Kidney capillary endothelial cell (primary cell): ENCODE results near the gene BEGAIN.

Source experiments
- DNase-seq: peaks from one replicate; pipeline ENCODE4 v3.0.0-alpha.2; 2018; ENCODE audit warnings: low spot score

BEGAIN gene

DNA sequence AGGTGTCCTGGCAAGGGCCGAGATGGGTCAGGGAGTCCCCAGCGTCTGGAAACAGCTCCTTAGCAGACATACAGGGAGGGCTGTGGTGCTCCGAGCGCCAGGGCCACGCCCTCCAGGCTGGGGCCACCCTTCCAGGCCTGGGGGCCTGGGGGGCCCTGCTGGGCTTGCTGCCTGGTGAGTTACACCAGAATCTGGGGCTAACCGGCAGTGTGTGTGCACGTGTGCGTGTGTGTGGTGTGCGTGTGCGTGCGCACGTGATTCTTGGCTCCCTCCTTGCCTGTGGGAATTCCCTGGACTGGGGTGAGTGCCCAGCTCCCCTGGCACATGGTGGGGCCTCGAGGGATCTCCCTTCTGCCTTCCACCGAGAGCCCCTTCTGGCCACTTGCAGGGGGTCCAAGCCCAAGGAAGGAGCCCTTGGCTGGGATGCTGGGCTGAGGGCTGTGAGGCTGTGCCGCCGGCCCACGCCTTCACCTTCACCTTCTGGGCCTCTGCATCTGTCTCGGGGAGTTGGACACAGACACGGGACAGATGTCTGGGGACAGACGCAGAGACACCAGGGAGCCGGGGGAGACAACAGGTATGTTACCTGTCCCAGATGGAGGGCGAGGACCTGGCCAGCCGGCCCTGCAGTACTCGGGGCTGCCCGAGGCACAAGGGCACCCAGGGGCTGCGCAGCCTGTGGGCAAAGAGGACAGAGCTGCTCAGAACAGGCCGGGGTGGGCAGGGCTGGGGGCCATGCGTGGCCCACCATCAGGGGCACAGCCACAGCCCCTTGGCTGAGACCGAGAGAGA, 37.2 kb downstream of the BEGAIN start:
- no peak for DNase-seq

DNA sequence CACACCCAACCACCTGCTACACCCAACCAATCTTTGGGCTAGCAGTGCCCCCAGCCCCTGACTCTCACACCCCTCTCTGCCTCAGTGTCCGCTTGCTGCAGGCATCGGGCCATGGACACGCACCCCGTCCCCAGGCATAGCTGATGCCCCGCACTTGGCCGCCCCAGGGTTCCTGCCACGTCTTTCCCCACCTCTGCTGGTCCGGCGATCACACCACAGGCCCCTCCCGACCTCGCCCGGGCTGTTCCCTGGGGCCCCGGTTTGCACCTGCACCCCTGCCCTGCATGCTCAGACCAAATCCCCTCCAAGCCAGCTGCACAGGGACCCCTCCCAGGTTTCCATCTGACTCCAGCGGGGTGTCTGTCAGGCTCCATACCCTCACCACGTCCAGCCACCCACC, 38.3 kb downstream of the BEGAIN start:
- DNase-seq: no peak

DNA sequence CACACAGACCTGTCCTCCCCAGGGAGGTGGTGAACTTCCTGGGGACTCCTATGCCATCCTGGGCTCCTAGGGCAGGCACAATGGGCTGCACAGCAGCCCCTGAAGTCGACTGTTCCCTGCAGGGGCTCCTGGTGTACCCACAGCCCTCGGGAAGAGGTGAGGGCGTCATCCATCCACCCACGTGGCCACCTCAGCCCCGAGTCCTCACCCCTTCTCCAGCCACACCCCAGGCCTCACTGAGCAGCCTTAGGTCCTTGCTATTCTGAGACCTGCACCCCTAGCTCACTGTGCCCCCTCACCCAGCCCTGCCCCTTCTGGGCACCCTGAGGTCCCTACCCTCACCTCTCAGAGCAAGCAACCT, 38.9 kb downstream of the BEGAIN start:
- no peak for DNase-seq

DNA sequence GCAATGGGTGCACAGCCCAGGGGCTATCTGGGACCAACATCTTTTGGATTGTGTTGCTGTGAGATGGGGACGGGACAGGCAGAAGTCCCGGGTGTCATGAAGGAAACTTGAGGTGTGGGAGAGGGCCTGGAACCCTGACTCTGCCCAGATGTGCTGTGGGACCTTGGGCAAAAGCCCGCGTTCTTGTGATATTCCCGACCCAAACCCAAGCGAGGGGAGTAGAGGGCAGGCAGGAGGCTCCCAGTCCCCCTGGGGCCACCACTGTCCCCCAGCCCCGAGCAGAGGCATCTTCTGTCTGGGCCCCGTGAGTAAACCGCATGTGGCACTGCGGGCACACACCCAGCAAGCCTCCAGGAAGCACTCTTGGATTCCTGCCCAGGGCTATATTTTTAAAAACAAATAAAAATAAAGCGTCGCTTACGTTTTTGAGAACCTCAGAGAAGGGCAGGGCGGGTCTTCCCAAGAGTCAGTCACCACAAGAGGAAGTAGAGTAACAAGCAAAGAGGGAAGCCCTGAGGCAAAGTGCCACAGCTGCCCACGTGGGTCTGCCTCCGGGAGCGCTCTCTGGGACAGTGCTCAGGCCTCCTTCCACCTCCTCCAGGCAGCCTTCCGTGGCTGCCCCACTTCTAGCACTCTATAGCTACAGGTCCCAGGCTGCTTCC, 39.5 kb downstream of the BEGAIN start:
- DNase-seq: no peak

DNA sequence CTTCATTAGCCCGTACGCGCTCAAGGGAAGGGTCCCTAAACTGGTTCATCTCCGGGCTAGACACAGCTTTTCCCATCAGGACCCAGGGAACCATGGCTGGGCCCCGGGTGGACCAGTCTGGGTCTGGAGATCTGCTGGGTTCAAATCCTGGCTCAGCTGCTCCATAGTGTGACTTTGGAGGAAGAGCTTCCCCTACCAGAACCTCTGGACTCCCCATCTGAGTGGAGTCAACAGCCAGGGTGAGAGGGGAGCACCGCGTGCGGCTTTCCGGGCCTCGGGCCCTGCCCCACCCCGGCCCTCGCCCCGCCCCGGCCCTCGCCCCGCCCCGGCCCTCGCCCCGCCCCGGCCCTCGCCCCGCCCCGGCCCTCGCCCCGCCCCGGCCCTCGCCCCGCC, 41.2 kb downstream of the BEGAIN start:
- DNase-seq: no peak

DNA sequence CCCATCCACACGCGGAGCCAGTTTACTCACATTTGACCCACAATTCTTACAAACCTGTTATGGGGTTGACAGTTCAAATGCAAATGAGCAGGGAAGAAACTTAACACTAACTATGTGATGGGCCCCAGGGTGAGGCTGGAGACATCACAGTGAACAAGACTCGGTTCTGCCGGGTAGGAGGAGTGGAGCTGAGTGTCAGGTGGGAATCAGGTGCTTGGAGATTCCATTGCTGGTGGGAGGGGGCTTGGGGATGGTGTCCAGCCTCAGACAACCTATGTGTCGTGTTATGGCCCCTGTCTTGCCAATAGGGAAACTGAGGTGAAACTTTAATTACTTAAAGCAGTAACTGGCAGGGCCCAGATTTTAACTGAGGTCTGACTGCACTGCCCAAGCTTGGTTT, 41.9 kb downstream of the BEGAIN start:
- no peak for DNase-seq

DNA sequence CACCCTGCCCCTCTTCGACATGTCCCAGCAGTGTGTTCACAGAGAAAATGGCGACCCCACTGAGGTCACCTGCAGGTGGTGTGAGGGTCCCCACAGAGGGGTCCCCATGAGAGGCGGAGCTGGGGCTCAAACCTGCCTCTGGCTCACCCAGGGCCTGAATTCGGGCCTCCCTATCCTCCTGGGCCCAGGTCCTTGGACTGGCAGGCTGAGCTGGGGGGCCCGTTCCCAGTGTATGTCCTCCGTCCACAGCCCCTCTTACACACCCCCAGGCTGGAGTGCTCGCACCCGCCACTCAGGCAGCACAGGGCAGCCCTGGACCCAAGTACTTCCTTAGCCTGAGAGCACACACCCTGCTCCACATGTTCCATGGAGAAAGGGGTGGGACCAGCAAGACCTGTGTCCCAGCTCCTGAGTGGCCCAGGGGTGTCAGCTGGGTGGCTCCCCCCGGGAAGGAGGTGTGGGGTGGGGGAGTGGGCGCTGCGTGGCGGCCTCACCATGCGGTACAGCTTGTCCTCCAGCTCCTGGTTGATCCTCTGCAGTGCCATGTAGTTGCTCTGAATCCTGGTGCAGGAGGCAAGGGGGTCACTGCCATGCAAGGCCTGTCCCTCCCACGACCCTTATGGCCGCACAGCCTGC, 42.6 kb downstream of the BEGAIN start:
- no peak for DNase-seq

DNA sequence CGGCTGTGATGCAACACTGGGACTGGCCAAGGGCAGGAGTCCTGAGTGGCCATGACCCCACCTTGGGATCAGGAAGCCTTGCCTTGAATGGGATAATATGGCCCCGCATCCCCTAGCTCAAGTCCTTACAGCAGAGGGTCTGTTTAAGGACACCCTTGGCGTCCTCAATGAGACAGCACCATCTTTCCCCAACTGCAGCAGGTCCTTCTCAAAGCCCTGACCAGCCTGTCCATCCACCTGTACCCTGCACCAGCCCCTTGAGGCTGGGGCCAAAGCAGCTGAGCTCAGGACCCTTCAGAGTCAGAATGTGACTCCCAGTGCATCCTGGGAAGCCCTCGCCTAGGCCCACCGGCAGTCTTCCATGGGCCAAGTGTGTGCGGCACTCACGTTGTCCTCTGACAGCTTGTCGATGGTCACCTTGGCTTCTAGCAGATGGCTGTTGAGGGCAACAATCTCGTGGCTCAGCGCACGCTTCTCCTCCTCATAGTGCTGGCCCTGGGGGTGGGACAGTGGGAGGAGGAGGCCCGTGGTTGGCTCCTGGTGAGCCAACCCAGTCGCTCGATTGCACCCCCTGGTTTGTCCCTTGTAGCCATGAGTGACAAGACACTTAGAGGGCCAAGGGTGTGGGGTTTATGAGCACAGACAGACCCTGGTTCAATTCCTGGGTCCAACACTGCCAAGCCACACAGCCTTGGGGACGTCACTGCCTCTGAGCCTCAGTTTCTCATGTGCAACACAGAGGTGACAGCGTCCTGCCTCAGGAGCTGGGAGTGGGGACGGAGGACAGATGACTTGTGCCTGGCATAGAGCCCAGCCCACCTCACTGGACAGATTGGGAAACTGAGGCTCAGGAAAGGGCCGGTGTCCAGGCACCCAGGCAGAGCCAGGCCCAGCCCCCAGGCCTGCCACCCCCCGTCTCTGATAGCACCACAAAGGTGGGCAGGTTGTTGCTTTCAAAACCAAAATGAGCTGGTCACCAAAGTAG, 43.5 kb downstream of the BEGAIN start:
- DNase-seq: no peak

DNA sequence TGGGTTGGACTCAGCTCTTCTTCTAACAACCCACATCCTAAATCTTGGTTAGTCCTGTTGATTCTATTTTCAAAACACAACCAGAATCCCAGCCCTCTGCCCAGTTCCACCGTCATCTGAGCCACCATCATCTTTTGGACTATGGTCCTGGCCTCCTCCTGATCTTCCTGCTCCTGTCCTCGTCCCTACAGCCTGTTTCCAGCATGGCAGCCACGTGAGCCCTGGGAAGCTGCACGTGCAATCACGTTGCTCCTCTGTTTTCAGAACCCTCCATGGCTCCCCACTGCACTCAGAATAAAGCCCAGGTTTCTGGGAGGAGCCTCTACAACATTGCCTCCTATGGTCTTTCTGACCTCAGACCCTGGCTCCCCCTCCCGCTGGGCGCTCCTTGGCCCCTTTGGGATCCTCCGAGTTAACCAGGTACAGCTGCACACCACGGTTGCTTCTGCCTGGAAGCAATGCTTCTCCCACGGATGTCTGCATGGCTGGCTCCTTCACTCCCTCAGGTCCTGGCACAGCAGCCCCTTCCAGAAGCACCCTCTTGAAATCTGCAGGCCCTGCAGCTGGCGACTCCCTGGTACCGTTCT, 44.5 kb downstream of the BEGAIN start:
- DNase-seq: no peak

DNA sequence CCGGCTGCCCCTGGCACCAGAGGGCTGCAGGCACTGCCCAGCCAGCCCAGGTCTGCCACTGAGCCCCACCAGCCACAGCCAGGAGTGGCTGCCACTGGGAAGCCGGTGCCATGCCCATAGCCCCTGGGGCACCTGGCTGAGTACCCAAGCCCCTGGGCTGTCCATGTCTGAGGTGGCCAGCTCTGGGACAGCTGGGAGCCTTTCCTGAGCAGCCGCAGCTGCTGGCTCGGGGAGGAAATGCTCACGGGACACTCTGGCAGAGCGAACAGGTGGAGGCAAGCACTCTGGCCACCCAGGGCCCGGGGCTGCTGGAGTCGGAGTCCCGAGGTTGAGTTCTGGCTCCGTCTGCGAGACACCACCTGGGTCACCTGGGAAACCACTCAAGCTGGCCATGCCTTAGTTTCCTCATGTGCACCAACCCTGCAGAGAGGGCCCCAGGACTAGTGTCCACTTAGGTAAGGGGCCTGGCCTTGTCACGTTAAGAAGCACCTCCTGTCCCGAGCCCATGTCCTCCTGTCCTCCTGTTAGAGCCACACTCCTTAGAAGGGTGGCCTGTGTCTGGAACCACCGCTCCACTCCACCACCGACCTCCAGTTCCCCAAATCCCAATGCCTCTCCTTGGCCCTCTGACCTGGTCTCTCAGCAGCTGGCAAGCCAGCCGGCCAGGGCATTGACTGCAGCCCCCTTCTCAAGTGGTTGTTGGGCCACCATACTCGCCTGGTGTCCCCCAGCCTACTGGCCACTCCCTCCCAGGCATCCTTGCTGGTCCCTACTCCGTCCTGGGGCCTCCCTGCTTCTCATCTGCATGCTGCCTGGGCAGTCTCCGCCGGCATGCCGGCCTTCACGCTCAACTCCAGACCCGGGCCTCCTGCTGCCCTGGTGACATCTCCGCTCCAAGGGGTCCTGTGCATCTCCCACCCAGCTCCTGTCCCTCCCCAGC, 45.3 kb downstream of the BEGAIN start:
- no peak for DNase-seq

DNA sequence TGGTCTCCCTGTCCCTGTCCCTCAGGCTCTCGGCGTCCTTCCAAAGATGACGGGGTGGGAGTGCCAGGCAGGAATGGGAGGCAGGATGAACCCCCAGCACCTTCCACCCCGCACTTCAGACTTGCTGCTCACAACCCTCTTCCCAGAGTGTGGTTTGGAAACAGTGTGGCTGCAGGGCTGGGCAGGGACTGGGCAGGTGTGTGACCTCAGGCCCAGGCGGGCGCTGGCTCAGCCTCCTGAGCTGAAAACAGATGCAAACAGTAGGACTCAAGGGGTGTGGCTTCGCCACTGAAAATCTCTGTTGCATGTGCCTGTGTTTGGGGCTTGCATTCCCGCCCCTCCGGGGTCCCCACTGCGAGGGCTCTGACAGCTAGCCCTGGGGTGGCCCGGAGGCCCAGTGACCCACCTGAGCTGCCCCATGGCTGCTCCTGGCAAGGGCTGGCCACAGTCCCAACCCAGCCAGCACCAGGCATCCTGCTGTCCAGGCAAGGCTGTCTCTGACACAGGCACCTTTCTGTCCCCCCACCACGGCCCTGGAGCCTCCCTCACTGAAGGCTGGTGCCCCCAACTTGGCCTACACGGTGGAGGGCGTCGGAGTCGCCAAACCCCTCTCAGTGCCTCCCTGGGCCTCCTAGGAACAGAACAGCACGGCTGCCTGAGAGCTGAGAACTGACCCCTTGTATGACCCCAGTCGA, 46.1 kb downstream of the BEGAIN start:
- DNase-seq: no peak

DNA sequence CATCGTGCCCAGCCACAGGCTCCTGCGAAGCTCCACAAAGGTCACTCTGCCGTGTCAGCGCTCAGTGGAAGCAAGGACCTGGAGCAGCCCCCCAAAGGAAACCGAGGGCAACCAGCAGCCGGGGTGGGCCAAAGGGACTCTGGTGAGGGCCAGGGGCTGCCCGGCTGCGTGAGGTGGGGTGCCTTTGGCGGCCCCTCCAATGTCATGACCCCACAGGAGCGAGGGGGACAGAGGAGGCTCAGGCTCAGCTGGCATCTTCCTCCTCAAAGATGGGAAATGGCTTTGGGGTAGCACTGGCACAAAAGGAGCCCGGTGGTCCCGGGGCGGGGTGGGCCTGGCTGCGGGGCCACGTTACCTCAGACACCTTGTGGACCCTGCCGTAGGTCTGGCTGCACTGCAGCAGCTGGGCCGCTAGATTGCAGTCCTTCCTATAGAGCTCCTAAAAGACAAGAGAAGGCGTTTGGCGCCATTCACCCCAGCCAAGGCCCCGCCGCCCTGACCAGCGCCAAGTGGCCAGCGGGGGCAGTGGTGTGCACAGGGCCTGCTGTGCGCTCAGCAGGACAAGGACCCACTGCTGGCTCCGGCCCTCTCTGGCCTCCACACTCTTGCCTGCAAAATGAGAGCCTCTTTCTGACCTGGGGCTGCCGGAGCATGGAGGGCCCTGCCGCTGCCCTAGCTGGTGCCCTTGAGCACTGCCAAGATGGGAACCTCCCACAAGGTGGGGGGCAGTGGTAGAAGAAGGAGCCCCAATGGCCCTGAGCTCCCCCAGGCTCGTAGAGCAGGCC, 46.9 kb downstream of the BEGAIN start:
- DNase-seq: no peak

DNA sequence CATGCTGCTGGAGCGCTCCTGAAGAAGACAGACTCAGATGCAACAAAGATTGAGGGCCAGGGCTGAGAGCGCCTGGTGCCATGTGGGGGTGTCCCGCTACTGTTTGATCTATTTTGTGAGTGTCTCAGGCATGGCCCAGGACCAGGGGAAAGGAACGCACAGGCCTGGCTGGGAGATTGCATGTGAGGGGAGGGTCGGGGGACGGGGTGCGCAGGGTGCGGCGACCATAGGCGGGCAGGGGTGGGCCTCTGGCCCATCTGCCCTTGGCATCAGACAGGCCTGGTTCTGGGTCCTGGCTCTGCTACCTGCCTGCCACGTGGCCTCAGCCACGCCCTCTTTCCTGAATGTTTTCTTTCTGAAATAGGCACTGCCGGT, 47.5 kb downstream of the BEGAIN start:
- no peak for DNase-seq

DNA sequence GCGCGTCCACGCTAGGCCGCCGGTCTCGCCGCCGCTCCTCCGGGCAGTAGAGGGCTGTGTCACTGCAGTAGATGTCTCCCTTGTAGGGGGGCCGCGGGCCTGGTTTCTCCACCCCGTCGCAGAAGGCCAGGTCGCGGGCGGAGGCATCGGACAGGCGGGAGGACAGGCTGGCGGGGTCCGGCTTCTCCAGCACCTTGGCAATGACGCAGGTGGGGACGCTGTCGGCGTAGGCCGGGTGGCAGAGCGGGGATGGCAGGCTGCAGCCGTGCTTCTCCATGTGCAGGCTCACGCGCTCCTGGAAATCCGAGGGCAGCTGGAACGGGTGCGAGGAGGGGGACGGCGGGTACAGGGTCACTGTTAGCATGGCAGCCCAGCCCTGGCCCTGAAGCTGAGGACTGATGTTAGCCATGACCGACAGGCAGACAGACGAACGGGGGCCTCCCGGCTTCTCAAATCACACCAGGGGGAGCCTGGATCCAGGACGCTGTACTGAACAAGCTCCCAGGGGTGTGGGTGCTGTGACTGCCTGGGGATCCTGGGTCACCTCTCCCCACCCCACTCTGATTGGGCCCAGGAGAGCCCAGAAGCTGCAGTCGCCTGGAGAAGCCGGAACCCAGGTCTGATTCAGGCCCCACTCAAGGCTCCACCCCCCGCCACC, 48.1 kb downstream of the BEGAIN start:
- no peak for DNase-seq

DNA sequence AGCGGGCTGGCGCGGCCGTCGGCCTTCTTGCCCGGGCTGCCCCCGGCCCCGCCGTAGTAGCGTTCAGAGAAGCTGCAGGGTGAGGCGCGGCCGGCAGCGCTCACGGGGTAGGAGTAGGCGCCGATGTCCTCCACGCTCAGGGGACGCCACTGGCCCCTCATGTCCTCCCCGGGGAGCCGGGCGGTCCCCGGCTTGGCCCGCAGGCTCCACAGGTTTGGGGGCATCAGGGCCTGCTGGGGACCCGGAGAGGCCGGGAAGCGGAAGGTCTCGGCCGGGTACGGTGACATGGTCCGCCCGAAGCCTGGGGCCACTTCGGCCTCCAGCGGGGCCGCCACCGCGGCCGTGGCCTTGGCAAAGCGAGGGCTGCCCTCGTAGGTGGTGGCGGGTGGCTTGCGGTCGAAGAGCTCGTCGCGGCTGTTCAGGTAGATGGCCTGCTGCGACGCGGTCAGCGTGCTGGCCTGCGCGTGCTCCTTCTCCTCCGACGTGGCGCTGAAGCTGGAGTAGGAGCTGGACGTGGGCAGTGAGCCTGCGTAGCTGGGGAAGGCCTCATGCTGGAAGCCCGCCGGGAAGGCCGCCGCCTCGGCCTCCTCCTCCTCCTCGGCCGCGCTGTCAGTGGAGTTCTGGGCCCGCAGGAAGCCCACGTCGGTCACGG, 48.7 kb downstream of the BEGAIN start:
- DNase-seq: no peak

DNA sequence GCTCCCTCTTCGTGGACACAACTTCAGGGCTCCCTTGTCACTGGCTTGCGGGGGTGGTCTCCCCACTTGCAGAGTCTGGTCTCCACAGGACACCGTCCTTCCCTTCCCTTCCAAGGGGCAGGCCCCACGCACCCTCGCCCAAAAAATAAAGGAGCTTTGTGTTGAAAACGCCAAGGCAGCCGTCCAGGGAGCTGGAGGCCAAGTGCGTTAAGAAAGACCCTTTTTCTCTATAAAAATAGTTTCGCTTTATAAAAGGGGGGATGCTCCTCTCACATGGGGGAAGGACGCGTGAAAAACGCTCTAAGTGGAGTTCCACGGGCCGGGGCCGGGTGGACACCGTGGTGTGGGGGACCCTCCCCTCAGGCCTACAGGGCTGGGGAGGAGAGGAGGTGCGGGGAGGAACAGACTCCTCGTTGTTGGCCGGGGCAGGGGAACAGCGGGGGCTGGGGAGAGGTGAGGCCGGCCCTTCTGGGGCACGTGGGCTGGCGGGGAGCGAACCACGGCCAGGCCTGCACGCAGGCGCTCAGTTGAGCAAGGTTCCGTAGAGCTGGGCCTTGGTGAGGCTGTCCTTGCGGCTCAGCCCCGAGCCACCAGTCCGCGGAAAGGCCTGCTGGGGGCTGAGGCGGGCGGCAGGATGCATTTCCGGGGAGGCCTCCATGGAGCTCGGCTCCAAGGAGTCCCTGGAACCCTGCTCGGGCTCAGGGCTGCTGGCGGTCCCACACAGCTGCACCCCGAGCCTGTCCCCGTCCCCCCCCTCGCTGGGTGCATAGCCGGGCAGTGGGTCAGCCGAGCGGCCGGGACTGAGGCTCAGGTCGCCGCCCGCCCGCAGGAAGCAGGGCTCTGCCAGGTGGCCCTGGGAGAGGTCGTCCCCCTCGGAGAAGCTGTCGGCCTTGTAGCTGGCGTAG, 49.5 kb downstream of the BEGAIN start:
- DNase-seq: no peak
